ENCODE measurements around the gene DSCAML1. TPM values are rescaled to one million over a fixed set of nuclear protein-coding genes. Genes with fewer than 3 reads are reported as not detected.

DSCAML1 gene
- total RNA-seq, 1 experiment from 2014 or later, result not detected

DNA sequence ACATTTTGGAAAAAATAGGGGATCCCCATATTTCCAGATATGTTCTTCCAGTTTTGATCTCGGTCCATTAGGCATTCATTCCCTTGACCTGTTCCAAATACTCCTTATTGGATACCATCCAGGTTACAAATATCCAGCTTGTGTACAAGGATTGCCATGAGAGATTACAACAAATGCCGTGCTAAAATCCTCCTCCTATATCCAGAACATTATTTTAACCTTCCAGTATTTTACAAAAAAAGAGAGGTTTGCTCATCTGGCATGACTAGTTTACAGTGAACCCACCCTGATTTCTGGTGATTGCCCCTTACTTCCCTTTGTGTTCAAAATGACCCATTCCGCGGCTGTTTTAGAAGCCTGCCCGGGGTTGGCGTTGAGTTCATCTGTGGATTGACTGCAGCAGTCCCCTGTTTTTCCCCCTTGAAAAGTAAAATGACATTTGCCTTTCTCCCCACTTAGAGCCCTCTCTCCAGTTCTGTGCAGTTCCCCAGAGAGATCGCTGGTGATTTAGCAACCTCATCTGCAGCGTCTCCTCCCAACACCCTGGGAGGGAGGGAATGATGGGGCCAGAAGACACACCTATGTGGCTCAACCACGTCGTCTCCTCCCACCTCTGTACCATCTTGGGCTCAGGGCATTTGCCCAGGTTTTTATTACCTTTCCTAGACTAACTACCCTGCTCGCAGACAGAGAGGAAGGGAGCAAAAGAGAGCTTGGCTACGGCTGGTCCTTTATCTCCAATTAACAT, 73.6 kb downstream of the DSCAML1 start:
- BruUV-seq (replicated peaks), result no TSS peak
- Histone ChIP-seq H2AFZ (ENCODE audit: low read depth, low read length, poor library complexity, severe bottlenecking) (no peak overlapping the region), H3K27me3 (ENCODE audit: insufficient read depth, low read length) (peaks cover 28% of the 10 kb centered on the region), H4K20me1 (ENCODE audit: insufficient read depth) (no peaks in the 10 kb centered on the region), H3K9ac (ENCODE audit: low read length) (no peak overlapping the region), H3K36me3 (ENCODE audit: control insufficient read depth in 1 of 2, insufficient read depth in 2 of 2, low read length in 2 of 2) (no peaks in the 10 kb centered on the region), H3K9me2 (ENCODE audit: insufficient read depth) (no peaks in the 10 kb centered on the region), H3K4me3 (replicated peaks in 1 of 2; ENCODE audit: low read depth in 1 of 2, low read length in 2 of 2) (no peak overlapping the region), H3K4me2 (ENCODE audit: low read length) (no peak overlapping the region), H3K4me1 (ENCODE audit: control insufficient read depth in 1 of 2, insufficient read depth in 2 of 2, low read length in 2 of 2) (no peaks in the 10 kb centered on the region), H3K79me2 (ENCODE audit: insufficient read depth, low read length) (no peaks in the 10 kb centered on the region), H3K27ac (ENCODE audit: low read depth, low read length) (no peak overlapping the region), H3K9me3 (ENCODE audit: control insufficient read depth in 1 of 2, insufficient read depth in 1 of 2, low read depth in 1 of 2, low read length in 2 of 2) (no peaks in the 10 kb centered on the region)
- no peak for ATAC-seq
- no peak for DNase-seq (ENCODE audit: low read depth, low spot score)
- POLR2A ChIA-PET, result no interaction called here
- RAD21 ChIA-PET (ENCODE audit: low non-redundant PET in 1 of 2, low total read pairs in 2 of 2, uncharacterized antibody in 2 of 2, unreplicated experiment in 2 of 2), result no interaction called here
- TF ChIP-seq ELF1 (IDR thresholded peaks at IDR 0.05; ENCODE audit: borderline replicate concordance, low read depth), result no peak
- TF ChIP-seq TCF7L2 (IDR thresholded peaks at IDR 0.05; ENCODE audit: borderline replicate concordance, extremely low read depth, insufficient read depth, insufficient read length), result no peak
- TF ChIP-seq EGR1 (IDR thresholded peaks at IDR 0.05; ENCODE audit: low read depth), result no peak
- TF ChIP-seq, protein P1, sequence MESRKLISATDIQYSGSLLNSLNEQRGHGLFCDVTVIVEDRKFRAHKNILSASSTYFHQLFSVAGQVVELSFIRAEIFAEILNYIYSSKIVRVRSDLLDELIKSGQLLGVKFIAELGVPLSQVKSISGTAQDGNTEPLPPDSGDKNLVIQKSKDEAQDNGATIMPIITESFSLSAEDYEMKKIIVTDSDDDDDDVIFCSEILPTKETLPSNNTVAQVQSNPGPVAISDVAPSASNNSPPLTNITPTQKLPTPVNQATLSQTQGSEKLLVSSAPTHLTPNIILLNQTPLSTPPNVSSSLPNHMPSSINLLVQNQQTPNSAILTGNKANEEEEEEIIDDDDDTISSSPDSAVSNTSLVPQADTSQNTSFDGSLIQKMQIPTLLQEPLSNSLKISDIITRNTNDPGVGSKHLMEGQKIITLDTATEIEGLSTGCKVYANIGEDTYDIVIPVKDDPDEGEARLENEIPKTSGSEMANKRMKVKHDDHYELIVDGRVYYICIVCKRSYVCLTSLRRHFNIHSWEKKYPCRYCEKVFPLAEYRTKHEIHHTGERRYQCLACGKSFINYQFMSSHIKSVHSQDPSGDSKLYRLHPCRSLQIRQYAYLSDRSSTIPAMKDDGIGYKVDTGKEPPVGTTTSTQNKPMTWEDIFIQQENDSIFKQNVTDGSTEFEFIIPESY (IDR thresholded peaks at IDR 0.05; ENCODE audit: extremely low read depth, insufficient replicate concordance, low read length), result no peak
- no peak for TF ChIP-seq POLR2A (IDR thresholded peaks at IDR 0.05; ENCODE audit: borderline replicate concordance, extremely low read depth, insufficient read depth, insufficient read length)
- no peak for TF ChIP-seq CEBPB (IDR thresholded peaks at IDR 0.05; ENCODE audit: low read depth)
- intact Hi-C loops (cut with micrococcal nuclease), result no loop called here
- CTCF ChIA-PET, result no interaction called here

DNA sequence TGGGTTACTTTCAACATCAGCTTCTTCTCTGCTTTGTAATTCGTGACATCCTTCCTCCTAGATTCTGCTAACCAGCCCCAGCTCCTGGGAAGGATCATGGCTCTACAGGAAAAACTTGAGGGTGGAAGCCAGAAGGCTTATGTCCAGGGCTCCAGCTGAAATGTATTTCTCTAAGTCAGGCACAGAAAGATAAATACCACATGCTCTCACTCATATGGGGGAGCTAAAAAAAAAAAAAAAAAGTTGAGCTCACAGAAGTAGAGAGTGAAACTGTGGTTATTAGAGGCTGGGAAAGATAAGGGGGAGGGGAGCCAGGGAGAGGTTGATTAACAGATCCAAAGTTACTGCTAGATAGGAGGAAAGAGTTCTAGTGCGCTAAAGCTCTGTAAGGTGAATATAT, 74.9 kb downstream of the DSCAML1 start:
- ChIA-PET RAD21 (ENCODE audit: low non-redundant PET in 1 of 2, low total read pairs in 2 of 2, uncharacterized antibody in 2 of 2, unreplicated experiment in 2 of 2) (interaction anchor here in 1 of 2 experiments (0.7 kb wide), 1 partner anchor 14 kb away, joined by 5 read pairs; no protein-coding TSS in a partner anchor), POLR2A (no interaction called here), CTCF (no interaction called here)
- Histone ChIP-seq H3K9me2 (ENCODE audit: insufficient read depth) (no peaks in the 10 kb centered on the region), H3K9me3 (ENCODE audit: control insufficient read depth in 1 of 2, insufficient read depth in 1 of 2, low read depth in 1 of 2, low read length in 2 of 2) (no peaks in the 10 kb centered on the region), H3K36me3 (ENCODE audit: control insufficient read depth in 1 of 2, insufficient read depth in 2 of 2, low read length in 2 of 2) (no peaks in the 10 kb centered on the region), H3K79me2 (ENCODE audit: insufficient read depth, low read length) (no peaks in the 10 kb centered on the region), H3K4me3 (replicated peaks in 1 of 2; ENCODE audit: low read depth in 1 of 2, low read length in 2 of 2) (no peak overlapping the region), H3K9ac (ENCODE audit: low read length) (no peak overlapping the region), H4K20me1 (ENCODE audit: insufficient read depth) (no peaks in the 10 kb centered on the region), H2AFZ (ENCODE audit: low read depth, low read length, poor library complexity, severe bottlenecking) (no peak overlapping the region), H3K4me2 (ENCODE audit: low read length) (no peak overlapping the region), H3K27ac (ENCODE audit: low read depth, low read length) (no peak overlapping the region), H3K4me1 (ENCODE audit: control insufficient read depth in 1 of 2, insufficient read depth in 2 of 2, low read length in 2 of 2) (no peaks in the 10 kb centered on the region), H3K27me3 (ENCODE audit: insufficient read depth, low read length) (peaks cover 20% of the 10 kb centered on the region; the same call in 1 of the 2 replicates)
- intact Hi-C loops (cut with micrococcal nuclease), result no loop called here
- DNase-seq (ENCODE audit: low read depth, low spot score) (no peak), ATAC-seq (no peak)
- no TSS peak for BruUV-seq (replicated peaks)
- no peak for TF ChIP-seq CEBPB (IDR thresholded peaks at IDR 0.05; ENCODE audit: low read depth)
- TF ChIP-seq, protein P1 (IDR thresholded peaks at IDR 0.05; ENCODE audit: extremely low read depth, insufficient replicate concordance, low read length), result no peak
- no peak for TF ChIP-seq SRF (IDR thresholded peaks at IDR 0.05; ENCODE audit: low read depth)
- no peak for TF ChIP-seq RAD21 (IDR thresholded peaks at IDR 0.05; ENCODE audit: low read depth)
- no peak for TF ChIP-seq FOSL1 (IDR thresholded peaks at IDR 0.05; ENCODE audit: low read depth)
- no peak for TF ChIP-seq SP1 (IDR thresholded peaks at IDR 0.05; ENCODE audit: low read depth)
- no peak for TF ChIP-seq YY1 (IDR thresholded peaks at IDR 0.05; ENCODE audit: extremely low read depth, insufficient replicate concordance, low read depth, low read length)
- TF ChIP-seq POLR2A (IDR thresholded peaks at IDR 0.05; ENCODE audit: borderline replicate concordance, extremely low read depth, insufficient read depth, insufficient read length), result no peak

Measured in HCT116 (cell line).